Left cardiac atrium (tissue), 4 donors: ENCODE results near the gene PIEZO1. TPM values are rescaled to one million over a fixed set of nuclear protein-coding genes. Genes with fewer than 3 reads are reported as not detected.

Source experiments
- ATAC-seq, 2 donors: fragments of 200-7000 bp; cut with Tn5 transposase; one replicate each; pipeline ENCODE4 v1.9.1; 2020; ENCODE audit warnings: mild to moderate bottlenecking in 2 of 2, moderate library complexity in 2 of 2
- DNase-seq: peaks from one replicate; pipeline ENCODE4 v3.0.0-alpha.2; 2020
- intact Hi-C, 2 donors: fragments of 100-400 bp; cut with DNase I; formaldehyde crosslinking; loops; one replicate each; pipeline versions ENCODE4 v1.14.1 to v1.15.1; 2022 to 2023
- total RNA-seq, 2 donors: library from RNA; stranded (reverse); fragmentation: NEBNext Ultra II Directional; extraction: Animal tissue kit (Norgen Biotek cat#: 25700); gene quantifications; one replicate each; pipeline ENCODE4 v1.2.1, GENCODE V29; 2021
- donor health status: DM: no; HTN: yes; CAD: no.
- donor health status: DM: no; HTN: yes; CAD: no; lungs with severe emphysema.
- donor health status: DM: yes; HTN: yes; CAD: no.
- donor health status: Dilated cardiomyopathy.

Gene PIEZO1
- total RNA-seq, 2 donors from 2014 or later = 50.6 to 63.6 TPM

DNA sequence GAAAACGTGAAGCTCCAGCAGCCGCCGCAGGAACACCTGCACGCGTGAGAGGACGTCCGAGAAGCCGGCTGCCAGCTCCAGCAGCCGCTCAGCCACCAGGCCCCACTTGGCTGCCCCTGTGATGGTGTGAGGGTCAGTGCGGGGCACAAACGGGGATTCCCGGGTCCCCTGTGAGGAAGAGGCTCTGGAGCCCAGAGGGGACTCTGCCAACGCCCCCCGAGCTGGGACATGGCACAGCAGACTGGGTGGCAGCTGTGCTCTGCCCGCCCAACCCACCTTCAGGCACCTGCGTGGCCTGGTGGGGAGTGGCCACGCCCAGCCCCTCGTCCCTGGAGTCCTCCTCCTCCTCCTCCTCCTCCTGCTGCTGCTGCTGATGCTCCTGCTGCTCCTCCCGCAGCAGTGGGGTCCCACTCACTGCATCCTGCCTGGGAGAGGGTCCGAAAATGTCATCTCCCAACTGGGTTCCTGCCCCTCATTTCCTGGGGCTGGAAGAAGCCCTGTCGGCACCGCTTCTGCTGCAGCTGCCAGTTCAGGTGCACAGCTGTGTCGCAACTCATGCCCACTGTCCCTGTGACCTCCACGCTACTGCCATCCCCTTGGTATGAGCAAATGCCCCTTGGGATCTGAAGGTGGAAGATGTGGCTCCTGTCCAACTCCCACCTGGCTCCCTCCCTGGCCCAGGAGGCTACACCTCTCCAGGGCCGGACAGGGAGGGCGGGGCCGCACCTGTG lies 51.2 kb downstream of the PIEZO1 start:
- DNase-seq (no peak), ATAC-seq (no peak)
- intact Hi-C loops = loop anchor here in 1 of 2 donors (10.0 kb wide), 1 partner anchor 481 kb away; the partner anchor contains the start of gene ZNF778

- ATAC-seq = no peak
- intact Hi-C loops = loop anchor here in 1 of 2 donors (10.0 kb wide), 1 partner anchor 482 kb away; the partner anchor contains the start of gene ZNF778
- no peak for DNase-seq
These were observed 52.1 kb downstream of the PIEZO1 start for GRCh38 chr16:88732961-88733294.

GRCh38 chr16:88732172-88732960 lies 52.7 kb downstream of the PIEZO1 start:
- ATAC-seq (no peak), DNase-seq (no peak)
- intact Hi-C loops = loop anchor here in 1 of 2 donors (10.0 kb wide), 1 partner anchor 482 kb away; the partner anchor contains the start of gene ZNF778

DNA sequence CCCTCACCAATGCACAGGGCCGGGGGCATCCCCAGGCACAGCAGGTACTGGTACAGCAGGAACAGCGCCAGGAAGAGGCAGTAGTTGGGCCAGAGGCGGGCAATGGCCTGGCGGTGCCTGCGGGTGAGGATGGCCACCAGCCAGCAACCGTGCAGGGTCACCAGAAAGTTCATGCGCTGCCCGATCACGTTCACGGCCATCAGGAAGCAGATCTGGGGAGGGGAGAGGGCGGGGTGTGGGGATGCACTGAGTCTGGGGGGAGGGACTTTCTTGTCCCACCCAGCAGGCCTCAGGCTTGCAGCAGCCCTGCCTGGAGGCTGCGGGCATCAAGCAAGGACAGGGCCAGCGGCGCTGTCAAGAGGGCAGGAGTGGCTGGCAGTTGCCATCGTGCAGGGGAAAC lies 53.3 kb downstream of the PIEZO1 start:
- ATAC-seq (no peak), DNase-seq (no peak)
- intact Hi-C loops = loop anchor here in 1 of 2 donors (10.0 kb wide), 1 partner anchor 483 kb away; the partner anchor contains the start of gene ZNF778

DNA sequence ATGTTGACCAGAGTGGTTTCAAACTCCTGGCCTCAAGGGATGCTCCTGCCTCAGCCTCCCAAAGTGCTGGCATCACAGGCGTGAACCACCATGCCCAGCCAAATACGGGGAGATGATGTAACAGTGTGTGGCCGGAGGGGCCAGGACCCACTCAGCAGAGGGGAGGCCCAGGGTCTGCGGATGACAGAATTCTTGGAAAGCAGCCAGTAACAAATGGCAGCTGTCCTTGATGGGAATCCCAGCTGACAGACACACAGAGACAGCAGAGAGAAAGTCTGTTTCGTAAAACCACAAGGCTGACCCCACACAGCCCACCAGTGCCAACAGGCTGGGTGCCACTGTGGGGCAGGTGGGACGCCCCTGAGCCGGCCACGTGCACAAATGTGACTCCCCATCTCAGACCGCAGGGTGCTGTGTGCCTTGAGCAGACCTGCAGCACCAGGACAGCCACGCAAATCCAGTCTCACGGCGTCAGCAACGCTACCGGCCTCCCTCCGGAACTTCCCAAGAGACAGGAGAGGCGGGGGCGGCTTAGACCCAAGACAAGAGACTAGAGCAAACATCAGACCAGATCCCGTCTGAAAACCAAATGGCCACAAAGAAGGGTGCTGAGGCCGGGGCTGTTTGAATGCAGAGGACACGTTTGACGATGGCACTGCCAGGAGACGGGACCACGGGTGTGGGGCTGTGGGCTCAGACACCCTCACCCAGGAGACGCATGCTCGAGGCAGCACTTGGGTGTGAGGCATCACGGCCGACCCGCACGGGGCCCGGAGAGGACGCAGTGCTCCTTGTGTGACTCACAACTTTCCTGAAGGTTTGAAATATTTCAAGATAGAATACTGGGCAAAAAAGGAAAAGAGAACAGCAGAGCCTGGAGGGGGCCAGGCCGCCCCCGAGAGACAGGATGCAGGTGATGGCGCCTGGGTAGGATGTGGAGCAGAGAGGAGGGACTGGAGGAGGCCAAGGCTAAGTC lies 54.1 kb downstream of the PIEZO1 start:
- DNase-seq = no peak
- ATAC-seq = no peak
- intact Hi-C loops = loop anchor here in 1 of 2 donors (10.0 kb wide), 1 partner anchor 484 kb away; the partner anchor contains the start of gene ZNF778

DNA sequence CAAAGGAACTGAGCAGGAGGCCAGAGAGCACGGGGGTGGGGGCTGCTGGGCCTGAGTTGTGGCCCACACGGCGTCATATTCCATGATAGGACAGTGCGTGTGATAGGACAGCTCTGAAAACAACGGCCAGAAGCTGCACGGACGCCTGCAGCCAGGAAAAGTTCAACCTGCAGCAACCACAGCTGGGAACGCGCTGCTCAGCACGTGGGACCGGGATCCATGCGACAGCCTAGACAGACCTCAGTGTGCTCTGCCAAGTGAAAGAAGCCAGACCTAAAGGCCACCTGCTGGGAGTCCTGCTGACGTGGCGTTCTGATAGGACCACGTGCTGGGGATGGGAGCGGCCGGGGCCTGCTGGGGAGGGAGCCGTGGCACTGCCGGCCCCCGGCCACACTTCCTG lies 57.1 kb downstream of the PIEZO1 start:
- ATAC-seq = no peak
- intact Hi-C loops = no loop called here
- no peak for DNase-seq

DNA sequence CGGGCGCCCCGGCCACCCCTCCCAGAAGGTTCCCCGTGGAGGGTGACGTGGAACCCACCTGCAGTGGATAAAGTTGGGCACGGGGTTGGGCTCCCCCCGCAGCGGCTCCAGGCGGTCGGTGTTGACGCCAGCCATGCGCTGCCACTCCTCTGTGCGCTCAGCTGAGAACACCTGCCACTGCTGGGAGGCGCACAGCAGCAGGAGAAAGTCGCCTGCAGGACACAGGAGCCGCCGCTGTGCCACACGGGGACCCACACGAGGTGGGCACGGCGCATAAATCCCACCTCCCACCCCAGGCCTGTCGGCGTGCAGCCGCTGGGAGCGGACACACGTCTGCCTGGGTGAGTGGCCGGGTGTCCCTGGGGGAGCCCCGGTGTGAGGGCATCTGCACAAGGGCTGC lies 58.0 kb downstream of the PIEZO1 start:
- ATAC-seq = no peak
- intact Hi-C loops = no loop called here
- DNase-seq = no peak

DNA sequence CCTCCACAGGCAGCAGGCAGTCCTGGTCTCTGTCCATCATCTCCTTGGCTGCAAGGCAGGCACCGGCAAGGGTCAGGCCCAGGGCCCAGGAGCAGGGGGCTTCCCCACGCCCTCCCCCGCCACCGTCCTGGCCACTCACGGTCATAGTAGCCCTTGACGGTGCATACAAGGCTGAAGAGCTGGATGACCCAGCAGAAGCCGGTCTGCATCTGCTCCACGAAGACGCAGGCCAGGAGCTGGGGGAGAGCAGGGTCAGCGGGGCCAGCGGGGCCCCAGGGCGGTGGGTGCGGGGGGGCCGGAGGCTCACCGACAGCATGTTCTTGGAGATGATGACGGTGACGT lies 58.6 kb downstream of the PIEZO1 start:
- ATAC-seq = no peak
- DNase-seq = no peak
- intact Hi-C loops = no loop called here

DNA sequence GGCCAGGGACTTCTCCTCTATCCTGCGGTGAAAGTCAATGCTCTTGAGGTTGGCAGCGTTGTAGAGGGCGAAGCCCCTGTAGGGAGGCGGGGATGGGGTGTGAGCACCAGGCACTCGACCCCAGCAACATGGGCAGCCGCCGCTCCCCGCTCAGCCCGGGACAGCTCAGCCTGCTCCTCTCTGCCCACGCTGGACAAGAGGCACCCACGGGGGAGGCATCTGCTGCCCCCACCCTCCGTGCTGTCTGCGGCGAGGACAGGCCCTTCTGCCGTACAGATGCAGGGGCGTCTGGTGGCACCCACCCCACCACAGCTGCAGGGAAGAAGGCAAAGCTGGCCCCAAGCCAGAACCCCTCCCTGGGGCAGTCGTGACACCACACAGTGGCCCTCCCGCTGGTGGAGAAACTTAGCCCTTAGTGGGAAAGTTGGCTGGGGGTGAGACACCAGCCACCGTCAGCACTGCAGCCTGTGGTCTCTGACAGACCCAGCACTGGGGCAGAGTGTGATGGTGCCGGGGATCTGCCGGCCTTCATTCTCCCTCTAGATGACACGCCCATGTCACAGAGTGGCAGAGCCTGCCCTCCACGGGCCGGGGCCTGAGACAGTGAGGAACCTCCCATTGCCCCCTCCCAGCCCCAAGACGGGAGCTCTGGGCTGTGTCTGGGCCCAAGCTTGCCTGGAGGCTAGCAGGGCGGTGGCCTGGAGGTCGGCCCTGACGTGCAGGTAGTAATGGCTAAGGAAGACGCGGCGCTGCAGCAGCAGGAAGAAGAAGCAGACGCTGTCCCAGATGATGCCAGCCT lies 59.2 kb downstream of the PIEZO1 start:
- no peak for ATAC-seq
- intact Hi-C loops = no loop called here
- no peak for DNase-seq

- intact Hi-C loops = no loop called here
- ATAC-seq = no peak
- no peak for DNase-seq
These were observed 60.0 kb downstream of the PIEZO1 start for GRCh38 chr16:88724855-88725555.

DNA sequence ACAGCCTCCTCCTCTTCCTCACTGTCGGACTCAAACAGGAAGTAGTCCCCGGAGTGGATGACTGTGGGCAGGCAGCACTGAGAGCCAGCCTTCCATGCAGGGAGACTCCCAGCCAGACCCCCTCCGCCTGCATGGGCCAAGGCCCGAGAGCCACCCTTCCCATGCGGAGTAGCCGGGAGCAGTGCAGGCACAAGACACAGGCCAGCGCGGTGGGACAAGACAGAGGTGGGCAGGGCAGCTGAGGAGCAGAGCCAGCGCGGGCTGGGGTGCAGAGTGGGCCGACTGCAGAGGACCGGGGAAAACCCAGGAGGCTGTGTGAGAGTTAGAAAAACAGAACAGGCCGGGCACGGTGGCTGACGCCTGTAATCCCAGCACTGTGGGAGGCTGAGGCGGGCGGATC lies 61.1 kb downstream of the PIEZO1 start:
- no peak for DNase-seq
- intact Hi-C loops = no loop called here

GRCh38 chr16:88723507-88723887 lies 61.5 kb downstream of the PIEZO1 start:
- ATAC-seq (no peak), DNase-seq (no peak)
- intact Hi-C loops = no loop called here

More for the DNA sequence above, 61.1 kb downstream of the PIEZO1 start:
- no peak for ATAC-seq

DNA sequence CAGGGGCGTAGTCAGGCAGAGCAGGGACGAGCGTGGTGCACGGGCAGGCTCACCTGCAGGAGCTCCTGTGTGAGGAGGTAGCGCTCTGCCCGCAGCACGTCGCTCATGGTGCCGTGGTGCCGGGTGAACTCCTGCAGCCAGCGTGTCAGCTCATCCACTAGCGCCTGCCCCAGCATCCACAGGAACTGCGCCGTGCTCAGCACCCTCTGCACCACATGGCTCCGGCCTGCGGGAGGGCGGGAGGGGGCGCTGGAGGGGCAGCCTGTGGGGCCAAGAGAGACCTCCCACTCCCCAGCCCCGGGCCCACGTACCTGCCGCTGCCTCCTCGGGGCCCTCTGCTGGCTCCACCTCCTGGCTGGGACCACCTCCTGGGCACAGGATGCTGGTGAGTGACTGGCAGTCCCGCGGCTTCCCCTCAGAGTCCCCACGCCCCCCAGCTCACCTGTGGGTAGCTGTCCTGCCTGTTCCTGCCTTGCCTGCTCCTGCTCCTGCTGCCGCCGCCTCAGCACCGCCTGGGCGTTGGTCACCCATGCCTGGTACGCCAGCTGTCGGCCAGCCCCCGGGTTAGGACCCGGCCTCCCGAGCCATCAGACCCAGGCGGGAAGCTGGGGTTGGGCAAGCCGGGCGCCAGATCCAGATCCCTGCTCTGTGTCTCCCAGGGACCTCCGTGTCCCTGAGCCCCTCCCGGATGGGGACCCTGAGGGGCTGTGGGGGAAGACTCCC lies 62.1 kb downstream of the PIEZO1 start:
- DNase-seq (no peak), ATAC-seq (no peak)
- intact Hi-C loops = no loop called here

- DNase-seq (no peak), ATAC-seq (no peak)
- intact Hi-C loops = no loop called here
These were observed 62.9 kb downstream of the PIEZO1 start for GRCh38 chr16:88721815-88722755.

DNA sequence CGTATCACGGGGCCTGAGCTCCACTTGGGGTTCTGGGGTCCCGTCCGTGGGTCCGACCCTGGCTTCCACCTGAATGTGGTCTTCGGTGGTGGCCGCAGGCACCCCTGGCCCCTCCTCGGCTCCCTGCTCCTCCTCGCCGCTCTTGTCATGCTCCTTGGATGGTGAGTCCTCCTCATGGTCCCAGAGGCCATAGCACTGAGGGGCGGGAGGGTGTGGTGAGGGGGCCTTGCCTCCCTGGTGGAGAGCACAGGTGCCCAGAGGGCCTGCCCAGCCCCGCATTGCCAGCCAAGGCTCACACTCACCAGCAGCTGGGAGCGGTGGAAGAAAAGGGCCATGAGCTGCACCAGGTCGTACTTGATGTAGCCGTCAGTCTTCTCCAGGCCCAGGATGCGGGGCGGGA lies 63.8 kb downstream of the PIEZO1 start:
- DNase-seq = no peak
- intact Hi-C loops = no loop called here
- ATAC-seq = no peak

DNA sequence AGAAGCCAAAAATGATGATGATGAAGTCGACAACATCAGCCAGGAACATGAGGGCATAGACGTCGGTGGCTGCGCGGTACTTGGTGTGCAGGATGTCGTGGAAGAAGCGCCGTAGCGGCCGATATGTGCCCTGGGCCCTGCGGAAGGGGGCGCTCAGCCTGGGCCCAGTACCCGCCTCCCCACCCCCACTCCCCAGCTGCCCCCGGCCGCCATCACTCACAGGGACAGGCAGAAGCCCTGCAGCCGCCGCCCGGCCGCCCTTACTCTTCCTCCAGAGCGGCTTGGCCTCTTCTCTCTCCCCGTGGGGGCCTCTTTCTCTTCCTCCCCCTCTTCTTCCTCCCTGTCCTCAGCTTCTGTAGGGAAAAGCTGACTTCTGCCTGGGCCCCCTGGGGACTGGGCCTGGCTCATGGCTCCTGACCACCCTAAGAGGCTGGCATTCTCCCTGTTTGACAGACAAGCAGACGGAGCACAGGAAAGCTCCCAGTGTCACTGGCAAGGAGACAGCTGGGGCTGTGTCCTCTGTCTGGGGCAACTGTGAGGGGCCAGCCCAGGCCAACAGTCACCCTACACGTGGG lies 64.5 kb downstream of the PIEZO1 start:
- ATAC-seq (no peak), DNase-seq (no peak)
- intact Hi-C loops = no loop called here
